ENCODE measurements around the gene NOP58. TPM values are rescaled to one million over a fixed set of nuclear protein-coding genes. Genes with fewer than 3 reads are reported as not detected.
"Not testable (repeated sequence)": the region's sequence is repeated elsewhere in the genome, so short reads cannot be mapped to it uniquely, and the experiment has no call there.

The NOP58 gene, protein sequence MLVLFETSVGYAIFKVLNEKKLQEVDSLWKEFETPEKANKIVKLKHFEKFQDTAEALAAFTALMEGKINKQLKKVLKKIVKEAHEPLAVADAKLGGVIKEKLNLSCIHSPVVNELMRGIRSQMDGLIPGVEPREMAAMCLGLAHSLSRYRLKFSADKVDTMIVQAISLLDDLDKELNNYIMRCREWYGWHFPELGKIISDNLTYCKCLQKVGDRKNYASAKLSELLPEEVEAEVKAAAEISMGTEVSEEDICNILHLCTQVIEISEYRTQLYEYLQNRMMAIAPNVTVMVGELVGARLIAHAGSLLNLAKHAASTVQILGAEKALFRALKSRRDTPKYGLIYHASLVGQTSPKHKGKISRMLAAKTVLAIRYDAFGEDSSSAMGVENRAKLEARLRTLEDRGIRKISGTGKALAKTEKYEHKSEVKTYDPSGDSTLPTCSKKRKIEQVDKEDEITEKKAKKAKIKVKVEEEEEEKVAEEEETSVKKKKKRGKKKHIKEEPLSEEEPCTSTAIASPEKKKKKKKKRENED
- 70.7 and 95.9 TPM in 2 replicates for total RNA-seq (2014; rRNA removed; shearing (Covaris generic))

DNA sequence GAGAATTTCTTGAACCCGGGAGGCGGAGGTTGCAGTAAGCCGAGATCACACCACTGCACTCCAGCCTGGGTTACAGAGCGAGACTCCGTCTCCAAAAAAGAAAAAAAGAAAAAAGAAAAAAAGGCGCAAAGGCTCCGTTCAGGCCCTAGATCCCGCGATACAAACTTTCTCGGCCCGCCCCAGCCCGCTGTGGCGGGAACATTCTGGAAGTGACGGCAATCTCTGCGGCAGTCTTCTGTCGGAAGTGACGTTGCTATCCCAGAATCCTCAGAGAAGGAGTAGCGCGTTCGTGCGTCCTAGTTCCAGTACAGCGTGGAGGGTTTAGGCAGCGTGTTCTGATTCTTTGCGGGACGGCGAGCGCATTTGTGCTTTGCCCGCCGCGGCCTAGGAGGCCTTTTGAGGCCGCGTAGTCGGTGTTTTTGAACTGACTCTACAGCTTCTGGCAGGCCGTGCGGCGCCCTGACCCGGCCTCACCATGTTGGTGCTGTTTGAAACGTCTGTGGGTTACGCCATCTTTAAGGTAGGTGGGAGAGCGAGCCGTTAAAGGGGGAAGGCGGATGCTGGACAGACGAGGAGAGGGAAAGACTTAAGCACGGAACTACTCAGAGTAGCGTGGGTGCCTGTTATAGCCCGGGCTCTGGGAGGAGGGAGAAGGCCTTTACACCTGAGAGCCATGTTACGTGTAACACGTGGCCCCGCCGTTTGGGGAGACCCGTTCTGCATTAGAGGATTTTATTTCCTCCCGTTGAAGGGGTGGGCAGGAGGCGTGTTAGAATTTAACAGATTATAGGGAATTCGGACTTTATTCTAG lies at the start of gene NOP58:
Gene NOP58, plus strand, starts transcription at position 297 of the 811 bp plus-strand sequence. Its CDS starts 179 bp downstream, at position 476.
- Histone ChIP-seq H3K4me3 (ENCODE audit: insufficient read depth, low read depth, low read length) (peak within 1 kb of the TSS; percentile 90), H3K36me3 (replicated peaks; ENCODE audit: control insufficient read depth, insufficient read depth, low read length) (no peaks in the 10 kb centered on the region), H3K27me3 (ENCODE audit: control insufficient read depth, insufficient read depth, low read length) (no peaks in the 10 kb centered on the region)
- peak; percentile 88 for DNase-seq

- peak; percentile 33 for DNase-seq
- H3K4me3 ChIP-seq (ENCODE audit: insufficient read depth, low read depth, low read length) = no peak overlapping the region
- H3K27me3 ChIP-seq (ENCODE audit: control insufficient read depth, insufficient read depth, low read length) = no peaks in the 10 kb centered on the region
- H3K36me3 ChIP-seq (replicated peaks; ENCODE audit: control insufficient read depth, insufficient read depth, low read length) = no peaks in the 10 kb centered on the region; the same call in 1 of the 2 replicates
Measured at GRCh38 chr2:202221873-202222272, 43.7 kb upstream of the NOP58 start.

DNA sequence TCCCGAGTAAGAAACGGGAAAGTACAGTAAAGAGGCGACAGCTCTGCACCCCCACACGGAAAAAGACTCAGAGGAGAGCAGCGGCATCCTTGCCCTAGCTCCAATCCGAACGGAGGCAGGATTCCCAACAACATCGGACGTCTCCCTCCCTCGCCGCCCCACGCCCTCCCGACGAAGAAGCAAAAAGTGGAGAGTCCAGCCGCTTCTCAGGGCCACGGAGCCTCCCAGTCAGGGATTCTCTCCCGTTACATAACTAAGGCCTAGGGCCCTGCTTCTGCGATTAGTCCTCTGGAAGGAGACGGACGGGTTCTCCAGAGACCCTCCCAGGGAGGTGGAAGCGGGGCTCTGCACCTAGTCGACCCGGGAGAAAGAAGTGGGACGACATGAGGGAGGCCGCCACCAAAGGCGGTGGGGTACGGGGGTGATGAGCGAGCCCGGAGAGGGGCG lies 27.8 kb upstream of the NOP58 start:
- no peaks in the 10 kb centered on the region; the same call in 1 of the 2 replicates for H3K36me3 ChIP-seq (replicated peaks; ENCODE audit: control insufficient read depth, insufficient read depth, low read length)
- H3K4me3 ChIP-seq (ENCODE audit: insufficient read depth, low read depth, low read length) = peak overlapping the region; percentile 95
- no peaks in the 10 kb centered on the region for H3K27me3 ChIP-seq (ENCODE audit: control insufficient read depth, insufficient read depth, low read length)
- DNase-seq = peak; percentile 66

- no peaks in the 10 kb centered on the region for H3K27me3 ChIP-seq (ENCODE audit: control insufficient read depth, insufficient read depth, low read length)
Measured at GRCh38 chr2:202238234-202239197, 27.0 kb upstream of the NOP58 start, which contains the start of gene SUMO1. SUMO1 (minus strand) TSS chr2:202238597; CDS start chr2:202238451, 146 bp downstream.

GRCh38 chr2:202247710-202248109 lies 17.9 kb upstream of the NOP58 start:
- H3K36me3 ChIP-seq (replicated peaks; ENCODE audit: control insufficient read depth, insufficient read depth, low read length); DNase-seq; H3K27me3 ChIP-seq (ENCODE audit: control insufficient read depth, insufficient read depth, low read length); H3K4me3 ChIP-seq (ENCODE audit: insufficient read depth, low read depth, low read length): not testable (repeated sequence)

More at GRCh38 chr2:202238234-202239197, 27.0 kb upstream of the NOP58 start, which contains the start of gene SUMO1:
- DNase-seq = peak; percentile 94
- no peaks in the 10 kb centered on the region for H3K36me3 ChIP-seq (replicated peaks; ENCODE audit: control insufficient read depth, insufficient read depth, low read length)
- peak within 1 kb of the TSS; percentile 95 for H3K4me3 ChIP-seq (ENCODE audit: insufficient read depth, low read depth, low read length)

DNA sequence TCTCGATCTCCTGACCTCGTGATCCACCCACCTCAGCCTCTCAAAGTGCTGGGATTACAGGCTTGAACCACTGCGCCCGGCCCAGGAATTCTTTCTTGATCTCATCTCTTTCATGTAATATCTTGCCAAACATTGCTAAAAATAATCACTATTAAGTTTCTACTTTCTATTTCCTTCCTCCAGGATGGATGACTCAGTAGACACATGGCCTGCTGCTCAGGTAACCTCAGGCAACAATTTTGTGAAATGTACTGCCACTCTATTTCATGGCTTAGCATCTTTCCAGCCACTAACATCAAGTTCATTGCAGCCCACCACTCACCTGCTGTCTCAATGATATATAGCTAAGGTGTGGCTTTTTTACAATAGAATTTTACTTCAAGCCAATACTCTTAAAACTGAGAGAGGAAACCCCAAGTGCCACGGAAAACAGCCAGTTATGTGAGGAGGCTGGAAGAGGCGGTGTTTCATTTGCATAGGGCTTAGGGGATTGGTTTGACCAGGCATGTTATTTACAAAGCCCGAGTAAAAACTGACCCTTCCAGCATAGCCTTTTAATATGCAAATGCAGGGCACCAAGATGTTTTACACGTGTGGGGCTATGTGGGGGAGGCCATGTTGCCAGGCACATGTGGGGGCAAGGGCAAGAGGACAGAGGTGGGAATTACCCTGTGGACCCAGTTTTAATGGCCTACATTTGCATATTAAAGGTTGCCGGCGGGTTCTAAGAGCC lies 15.9 kb upstream of the NOP58 start:
- peak; percentile 76 for DNase-seq
- Histone ChIP-seq H3K27me3 (ENCODE audit: control insufficient read depth, insufficient read depth, low read length) (no peaks in the 10 kb centered on the region), H3K36me3 (replicated peaks; ENCODE audit: control insufficient read depth, insufficient read depth, low read length) (no peaks in the 10 kb centered on the region), H3K4me3 (ENCODE audit: insufficient read depth, low read depth, low read length) (no peak overlapping the region)

DNA sequence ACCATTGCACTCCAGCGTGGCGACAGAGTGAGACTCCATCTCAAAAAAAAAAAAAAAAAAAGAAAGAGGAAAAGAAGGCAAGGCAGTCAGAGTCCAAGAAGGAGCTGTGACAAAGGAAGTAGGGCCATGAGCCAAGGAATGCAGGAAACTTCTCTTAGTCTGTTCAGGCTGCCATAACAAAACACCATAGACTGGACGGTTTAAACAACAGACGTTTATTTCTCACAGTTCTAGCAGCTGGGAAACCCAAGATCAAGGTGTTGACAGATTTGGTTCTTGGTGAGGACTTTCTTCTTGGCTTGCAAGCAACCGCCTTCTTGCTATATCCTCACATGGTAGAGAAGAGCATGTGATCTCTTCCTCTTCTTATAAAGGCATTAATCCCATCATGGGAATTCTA lies 14.1 kb upstream of the NOP58 start:
- DNase-seq = no peak
- Histone ChIP-seq H3K4me3 (ENCODE audit: insufficient read depth, low read depth, low read length) (no peak overlapping the region), H3K27me3 (ENCODE audit: control insufficient read depth, insufficient read depth, low read length) (no peaks in the 10 kb centered on the region), H3K36me3 (replicated peaks; ENCODE audit: control insufficient read depth, insufficient read depth, low read length) (no peaks in the 10 kb centered on the region)

GRCh38 chr2:202261531-202261930 lies 4.0 kb upstream of the NOP58 start:
- Histone ChIP-seq H3K4me3 (ENCODE audit: insufficient read depth, low read depth, low read length) (no peak overlapping the region), H3K27me3 (ENCODE audit: control insufficient read depth, insufficient read depth, low read length) (no peaks in the 10 kb centered on the region), H3K36me3 (replicated peaks; ENCODE audit: control insufficient read depth, insufficient read depth, low read length) (no peaks in the 10 kb centered on the region)
- DNase-seq = no peak

GRCh38 chr2:202267495-202267894 lies 1.9 kb downstream of the NOP58 start:
- H3K27me3 ChIP-seq (ENCODE audit: control insufficient read depth, insufficient read depth, low read length) = no peaks in the 10 kb centered on the region
- H3K4me3 ChIP-seq (ENCODE audit: insufficient read depth, low read depth, low read length) = peak overlapping the region; percentile 90
- DNase-seq = no peak
- no peaks in the 10 kb centered on the region for H3K36me3 ChIP-seq (replicated peaks; ENCODE audit: control insufficient read depth, insufficient read depth, low read length)

DNA sequence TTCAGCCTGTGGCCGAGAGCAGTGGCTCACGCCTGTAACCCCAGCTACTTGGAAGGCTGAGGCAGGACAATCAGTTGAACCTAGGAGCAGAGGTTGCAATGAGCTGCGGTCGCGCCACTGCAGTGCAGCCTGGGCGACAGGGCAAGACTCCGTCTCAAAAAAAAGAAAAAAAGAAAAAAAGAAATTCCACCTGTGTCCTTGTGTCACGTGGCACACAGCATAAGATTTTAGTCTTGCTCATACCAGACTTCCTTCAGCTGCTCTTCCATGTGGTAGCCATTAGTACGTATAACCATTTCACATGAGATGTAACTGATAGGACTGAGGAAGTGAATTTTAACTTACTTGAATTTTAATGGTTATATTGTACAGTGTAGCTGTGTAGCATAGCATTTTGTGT lies 4.0 kb downstream of the NOP58 start:
- H3K4me3 ChIP-seq (ENCODE audit: insufficient read depth, low read depth, low read length) = no peak overlapping the region
- DNase-seq = no peak
- no peaks in the 10 kb centered on the region for H3K27me3 ChIP-seq (ENCODE audit: control insufficient read depth, insufficient read depth, low read length)
- H3K36me3 ChIP-seq (replicated peaks; ENCODE audit: control insufficient read depth, insufficient read depth, low read length) = no peaks in the 10 kb centered on the region

- no peak overlapping the region for H3K4me3 ChIP-seq (ENCODE audit: insufficient read depth, low read depth, low read length)
- H3K27me3 ChIP-seq (ENCODE audit: control insufficient read depth, insufficient read depth, low read length) = no peaks in the 10 kb centered on the region
- no peak for DNase-seq
- H3K36me3 ChIP-seq (replicated peaks; ENCODE audit: control insufficient read depth, insufficient read depth, low read length) = peaks cover 1% of the 10 kb centered on the region
Measured at GRCh38 chr2:202270487-202270886, 4.9 kb downstream of the NOP58 start.

DNA sequence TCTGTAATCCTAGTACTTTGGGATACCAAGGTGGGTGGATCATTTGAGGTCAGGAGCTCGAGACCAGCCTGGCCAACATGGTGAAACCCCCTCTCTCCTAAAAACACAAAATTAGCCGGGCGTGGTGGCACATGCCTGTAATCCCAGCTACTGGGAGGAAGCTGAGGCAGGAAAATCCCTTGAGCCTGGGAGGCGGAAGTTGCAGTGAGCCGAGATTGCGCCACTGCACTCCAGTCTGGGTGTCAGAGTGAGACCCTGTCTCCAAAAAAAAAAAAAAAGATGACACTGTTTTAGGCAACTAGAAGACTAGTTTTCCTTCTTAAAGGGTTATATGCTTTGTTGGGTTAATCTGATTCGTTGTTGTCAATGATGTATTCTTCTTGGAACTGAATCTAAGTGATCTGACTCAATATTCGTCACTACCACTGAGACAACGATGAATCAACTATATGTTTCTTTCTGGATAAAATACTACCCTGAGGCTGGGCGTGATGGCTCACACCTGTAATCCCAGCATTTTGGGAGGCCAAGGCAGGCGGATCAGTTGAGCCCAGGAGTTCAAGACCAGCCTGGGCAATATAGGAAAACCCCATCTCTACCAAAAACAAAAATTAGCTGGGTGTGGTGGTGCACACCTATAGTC lies 10.6 kb downstream of the NOP58 start:
- H3K4me3 ChIP-seq (ENCODE audit: insufficient read depth, low read depth, low read length); H3K27me3 ChIP-seq (ENCODE audit: control insufficient read depth, insufficient read depth, low read length); DNase-seq: not testable (repeated sequence)
- peaks cover 17% of the 10 kb centered on the region for H3K36me3 ChIP-seq (replicated peaks; ENCODE audit: control insufficient read depth, insufficient read depth, low read length)
